Caco-2 (cell line): ENCODE measurements around the gene TFIP11. TPM values are rescaled to one million over a fixed set of nuclear protein-coding genes. Genes with fewer than 3 reads are reported as not detected.

ENCODE experiments used
- BruUV-seq: library from RNA; stranded (reverse); fragments of 400-500 nt; replicated peaks from 2 replicates; lab custom pipeline; 2021; lab: Mats Ljungman, UMichigan
- CTCF ChIA-PET: fragments of 300-600 bp; sonication (Branson Sonifier 250); formaldehyde crosslinking; loops from one replicate; lab custom pipeline; 2022; ENCODE audit warnings: antibody characterized with exemption; lab: Charles Lee
- POLR2A ChIA-PET: fragments of 300-600 bp; sonication (Branson Sonifier 250); formaldehyde crosslinking; loops from one replicate; lab custom pipeline; 2022; ENCODE audit warnings: antibody characterized with exemption; lab: Charles Lee
- DNase-seq, 2 experiments: peaks; one replicate each; pipeline versions ENCODE4 v3.0.0 to v3.0.0-alpha.2; 2020 to 2022
- H3K27me3 ChIP-seq: replicated peaks from 2 replicates; pipeline ENCODE4 v1.6.0; 2011; ENCODE audit warnings: low read length; ENCODE audit not compliant: control insufficient read depth, insufficient read depth
- H3K36me3 ChIP-seq: 2 replicates; pipeline ENCODE4 v1.5.1; 2011; ENCODE audit warnings: low read length; ENCODE audit not compliant: control insufficient read depth, insufficient read depth
- H3K4me1 ChIP-seq: fragments of 250-450 bp; sonication (Bioruptor Pico); 2 replicates; pipeline ENCODE4 v1.5.1; 2020; ENCODE audit warnings: mild to moderate bottlenecking
- H3K4me3 ChIP-seq: 2 replicates; pipeline ENCODE4 v1.5.1; 2011; ENCODE audit warnings: low read depth, mild to moderate bottlenecking, control low read depth, low read length
- H3K9me3 ChIP-seq: fragments of 250-450 bp; sonication (Bioruptor Pico); 2 replicates; pipeline ENCODE4 v1.5.1; 2020; ENCODE audit warnings: mild to moderate bottlenecking, moderate library complexity
- H3K27ac Mint-ChIP-seq: one replicate; pipeline ENCODE4 v1.8.0; 2022; ENCODE audit warnings: mixed read lengths; ENCODE audit not compliant: unreplicated experiment
- H3K27me3 Mint-ChIP-seq: one replicate; pipeline ENCODE4 v1.8.0; 2022; ENCODE audit warnings: mixed read lengths; ENCODE audit not compliant: insufficient read depth, unreplicated experiment
- H3K36me3 Mint-ChIP-seq: one replicate; pipeline ENCODE4 v1.8.0; 2022; ENCODE audit warnings: mild to moderate bottlenecking, mixed read lengths; ENCODE audit not compliant: insufficient read depth, unreplicated experiment
- H3K4me1 Mint-ChIP-seq: one replicate; pipeline ENCODE4 v1.8.0; 2022; ENCODE audit warnings: low read depth, mixed read lengths; ENCODE audit not compliant: unreplicated experiment
- H3K4me3 Mint-ChIP-seq: one replicate; pipeline ENCODE4 v1.8.0; 2022; ENCODE audit warnings: mild to moderate bottlenecking, moderate library complexity, mixed read lengths; ENCODE audit not compliant: unreplicated experiment
- H3K9me3 Mint-ChIP-seq: one replicate; pipeline ENCODE4 v1.8.0; 2022; ENCODE audit warnings: mixed read lengths; ENCODE audit not compliant: unreplicated experiment
- CTCF ChIP-seq, 2 experiments: fragments of 200-600 bp in 1 of 2; IDR thresholded peaks; 1 replicate in 1 of 2; 2 replicates in 1 of 2; pipeline versions ENCODE4 v1.5.1 to v1.8.0; 2011 to 2022; ENCODE audit warnings: antibody characterized with exemption in 1 of 2, control low read depth in 1 of 2, inconsistent platforms in 1 of 2, low read depth in 1 of 2, low read length in 1 of 2, mild to moderate bottlenecking in 1 of 2, moderate library complexity in 1 of 2; ENCODE audit not compliant: insufficient read depth in 1 of 2, severe bottlenecking in 1 of 2, unreplicated experiment in 1 of 2
- intact Hi-C: fragments of 100-400 bp; cut with micrococcal nuclease; formaldehyde crosslinking; loops from one replicate; pipeline ENCODE4 v1.10.0; 2022; ENCODE audit not compliant: unreplicated experiment
- total RNA-seq: library from RNA; stranded (reverse); gene quantifications from 2 replicates; pipeline ENCODE4 v1.2.3, GENCODE V29; 2022

The TFIP11 gene
- total RNA-seq, 1 experiment from 2014 or later, result 27.7 TPM

GRCh38 chr22:26541167-26541819 is 29.0 kb upstream of the TFIP11 start:
- Histone ChIP-seq H3K27me3 (no peaks in the 10 kb centered on the region), H3K4me1 (no peaks in the 10 kb centered on the region), H3K4me3 (no peak overlapping the region), H3K9me3 (no peaks in the 10 kb centered on the region), H3K36me3 (no peaks in the 10 kb centered on the region)
- Mint-ChIP-seq H3K27me3 (no peaks in the 10 kb centered on the region), H3K4me3 (no peak overlapping the region), H3K36me3 (peaks cover 5% of the 10 kb centered on the region), H3K9me3 (no peaks in the 10 kb centered on the region), H3K27ac (no peak overlapping the region), H3K4me1 (no peaks in the 10 kb centered on the region)
- no peak for DNase-seq
- CTCF ChIA-PET, result no interaction called here
- BruUV-seq, result no TSS peak
- intact Hi-C loops, result no loop called here
- POLR2A ChIA-PET, result no interaction called here
- no peak for TF ChIP-seq CTCF (IDR thresholded peaks at IDR 0.05; ENCODE audit: insufficient read depth in 1 of 2, low read depth in 1 of 2, low read length in 1 of 2, severe bottlenecking in 1 of 2, unreplicated experiment in 1 of 2)

GRCh38 chr22:26540119-26540518 is 27.8 kb upstream of the TFIP11 start:
- Histone ChIP-seq H3K36me3 (no peaks in the 10 kb centered on the region), H3K9me3 (no peaks in the 10 kb centered on the region), H3K4me3 (no peak overlapping the region), H3K27me3 (no peaks in the 10 kb centered on the region), H3K4me1 (no peaks in the 10 kb centered on the region)
- Mint-ChIP-seq H3K4me3 (no peak overlapping the region), H3K27me3 (no peaks in the 10 kb centered on the region), H3K9me3 (no peaks in the 10 kb centered on the region), H3K27ac (no peak overlapping the region), H3K4me1 (no peaks in the 10 kb centered on the region), H3K36me3 (peaks cover 5% of the 10 kb centered on the region)
- no TSS peak for BruUV-seq
- TF ChIP-seq CTCF (IDR thresholded peaks at IDR 0.05; ENCODE audit: insufficient read depth in 1 of 2, low read depth in 1 of 2, low read length in 1 of 2, severe bottlenecking in 1 of 2, unreplicated experiment in 1 of 2), result no peak
- ChIA-PET CTCF (interaction anchor here (0.6 kb wide), 2 partner anchors 393 to 598 kb away, joined by 3 read pairs; no protein-coding TSS in a partner anchor), POLR2A (no interaction called here)
- intact Hi-C loops, result no loop called here
- DNase-seq, result no peak

GRCh38 chr22:26536762-26537134 is 24.5 kb upstream of the TFIP11 start:
- Mint-ChIP-seq H3K27me3 (no peaks in the 10 kb centered on the region), H3K4me1 (no peaks in the 10 kb centered on the region), H3K4me3 (no peak overlapping the region), H3K27ac (no peak overlapping the region), H3K9me3 (no peaks in the 10 kb centered on the region), H3K36me3 (peaks cover 5% of the 10 kb centered on the region)
- no peak for TF ChIP-seq CTCF (IDR thresholded peaks at IDR 0.05; ENCODE audit: insufficient read depth in 1 of 2, low read depth in 1 of 2, low read length in 1 of 2, severe bottlenecking in 1 of 2, unreplicated experiment in 1 of 2)
- POLR2A ChIA-PET, result no interaction called here
- H3K27me3 ChIP-seq, result no peaks in the 10 kb centered on the region
- CTCF ChIA-PET, result interaction anchor here (0.7 kb wide), 1 partner anchor 128 kb away, joined by 3 read pairs; no protein-coding TSS in a partner anchor
- no peaks in the 10 kb centered on the region for H3K36me3 ChIP-seq
- H3K4me3 ChIP-seq, result no peak overlapping the region
- no peaks in the 10 kb centered on the region for H3K4me1 ChIP-seq
- H3K9me3 ChIP-seq, result no peaks in the 10 kb centered on the region
- intact Hi-C loops, result no loop called here
- no peak for DNase-seq
- no TSS peak for BruUV-seq
